ENCODE results near the gene DYNC2H1.
A peak's percentile ranks its signal among the peaks of the same experiment; 100 is the strongest.
"Not testable (repeated sequence)": the region's sequence is repeated elsewhere in the genome, so short reads cannot be mapped to it uniquely, and the experiment has no call there.

The DYNC2H1 gene

GRCh38 chr11:103097279-103097678 lies 11.9 kb upstream of the DYNC2H1 start:
- Mint-ChIP-seq H3K9me3 (peaks cover 5% of the 10 kb centered on the region), H3K36me3 (ENCODE audit: low read depth) (peaks cover 1% of the 10 kb centered on the region), H3K27me3 (ENCODE audit: low read depth) (peaks cover 9% of the 10 kb centered on the region)

GRCh38 chr11:103109818-103110388 lies 677 bp downstream of the DYNC2H1 start:
- H3K9me3 Mint-ChIP-seq: no peaks in the 10 kb centered on the region
- peak overlapping the region; percentile 92 for H3K27ac Mint-ChIP-seq
- peak overlapping the region; percentile 99 for H3K4me3 Mint-ChIP-seq
- H3K27me3 Mint-ChIP-seq (ENCODE audit: low read depth): peaks cover 8% of the 10 kb centered on the region
- peaks cover 5% of the 10 kb centered on the region for H3K4me1 Mint-ChIP-seq (ENCODE audit: low read depth)
- no peaks in the 10 kb centered on the region for H3K36me3 Mint-ChIP-seq (ENCODE audit: low read depth)

More at GRCh38 chr11:103097279-103097678, 11.9 kb upstream of the DYNC2H1 start:
- no peak overlapping the region for H3K4me3 Mint-ChIP-seq
- H3K27ac Mint-ChIP-seq: no peak overlapping the region
- H3K4me1 Mint-ChIP-seq (ENCODE audit: low read depth): peaks cover 3% of the 10 kb centered on the region

GRCh38 chr11:103110391-103110790 lies 1.2 kb downstream of the DYNC2H1 start:
- Mint-ChIP-seq H3K27ac (no peak overlapping the region), H3K4me3 (peak overlapping the region; percentile 99), H3K27me3 (ENCODE audit: low read depth) (peaks cover 8% of the 10 kb centered on the region)

GRCh38 chr11:103111400-103111799 lies 2.2 kb downstream of the DYNC2H1 start:
- no peaks in the 10 kb centered on the region for H3K36me3 Mint-ChIP-seq (ENCODE audit: low read depth)
- peaks cover 4% of the 10 kb centered on the region for H3K27me3 Mint-ChIP-seq (ENCODE audit: low read depth)
- H3K4me1 Mint-ChIP-seq (ENCODE audit: low read depth): peaks cover 5% of the 10 kb centered on the region
- H3K9me3 Mint-ChIP-seq: no peaks in the 10 kb centered on the region
- no peak overlapping the region for H3K4me3 Mint-ChIP-seq
- no peak overlapping the region for H3K27ac Mint-ChIP-seq

More at GRCh38 chr11:103110391-103110790, 1.2 kb downstream of the DYNC2H1 start:
- Mint-ChIP-seq H3K9me3 (no peaks in the 10 kb centered on the region), H3K36me3 (ENCODE audit: low read depth) (no peaks in the 10 kb centered on the region), H3K4me1 (ENCODE audit: low read depth) (peaks cover 5% of the 10 kb centered on the region)

GRCh38 chr11:103112364-103112763 lies 3.1 kb downstream of the DYNC2H1 start:
- Mint-ChIP-seq H3K9me3 (no peaks in the 10 kb centered on the region), H3K36me3 (ENCODE audit: low read depth) (no peaks in the 10 kb centered on the region), H3K4me3 (no peak overlapping the region), H3K27ac (no peak overlapping the region), H3K4me1 (ENCODE audit: low read depth) (peaks cover 5% of the 10 kb centered on the region), H3K27me3 (ENCODE audit: low read depth) (peaks cover 4% of the 10 kb centered on the region)

- Mint-ChIP-seq H3K36me3 (ENCODE audit: low read depth) (no peaks in the 10 kb centered on the region), H3K27me3 (ENCODE audit: low read depth) (no peaks in the 10 kb centered on the region), H3K27ac (no peak overlapping the region), H3K9me3 (no peaks in the 10 kb centered on the region), H3K4me1 (ENCODE audit: low read depth) (no peaks in the 10 kb centered on the region), H3K4me3 (no peak overlapping the region)
Measured at GRCh38 chr11:103114836-103115235, 5.6 kb downstream of the DYNC2H1 start.

- H3K27ac Mint-ChIP-seq: no peak overlapping the region
- no peaks in the 10 kb centered on the region for H3K27me3 Mint-ChIP-seq (ENCODE audit: low read depth)
- no peaks in the 10 kb centered on the region for H3K4me1 Mint-ChIP-seq (ENCODE audit: low read depth)
- H3K4me3 Mint-ChIP-seq: no peak overlapping the region
- no peaks in the 10 kb centered on the region for H3K36me3 Mint-ChIP-seq (ENCODE audit: low read depth)
- H3K9me3 Mint-ChIP-seq: no peaks in the 10 kb centered on the region
Measured at GRCh38 chr11:103125462-103125861, 16.2 kb downstream of the DYNC2H1 start.

GRCh38 chr11:103141986-103142385 lies 32.8 kb downstream of the DYNC2H1 start:
- H3K4me3 Mint-ChIP-seq: not testable (repeated sequence)

GRCh38 chr11:103147627-103148026 lies 38.4 kb downstream of the DYNC2H1 start:
- Mint-ChIP-seq H3K4me3 (no peak overlapping the region), H3K9me3 (no peaks in the 10 kb centered on the region), H3K4me1 (ENCODE audit: low read depth) (no peaks in the 10 kb centered on the region), H3K36me3 (ENCODE audit: low read depth) (no peaks in the 10 kb centered on the region), H3K27me3 (ENCODE audit: low read depth) (no peaks in the 10 kb centered on the region), H3K27ac (no peak overlapping the region)

More at GRCh38 chr11:103141986-103142385, 32.8 kb downstream of the DYNC2H1 start:
- H3K4me1 Mint-ChIP-seq (ENCODE audit: low read depth); H3K36me3 Mint-ChIP-seq (ENCODE audit: low read depth); H3K27me3 Mint-ChIP-seq (ENCODE audit: low read depth); H3K27ac Mint-ChIP-seq; H3K9me3 Mint-ChIP-seq: not testable (repeated sequence)

GRCh38 chr11:103157542-103157941 lies 48.3 kb downstream of the DYNC2H1 start:
- Mint-ChIP-seq H3K27ac (no peak overlapping the region), H3K27me3 (ENCODE audit: low read depth) (no peaks in the 10 kb centered on the region), H3K9me3 (no peaks in the 10 kb centered on the region), H3K4me3 (no peak overlapping the region), H3K36me3 (ENCODE audit: low read depth) (no peaks in the 10 kb centered on the region), H3K4me1 (ENCODE audit: low read depth) (no peaks in the 10 kb centered on the region)

GRCh38 chr11:103164093-103164796 lies 55.0 kb downstream of the DYNC2H1 start:
- Mint-ChIP-seq H3K36me3 (ENCODE audit: low read depth) (no peaks in the 10 kb centered on the region), H3K27me3 (ENCODE audit: low read depth) (no peaks in the 10 kb centered on the region), H3K9me3 (no peaks in the 10 kb centered on the region), H3K27ac (no peak overlapping the region), H3K4me3 (no peak overlapping the region), H3K4me1 (ENCODE audit: low read depth) (no peaks in the 10 kb centered on the region)

- H3K4me3 Mint-ChIP-seq: no peak overlapping the region
- no peaks in the 10 kb centered on the region for H3K36me3 Mint-ChIP-seq (ENCODE audit: low read depth)
- H3K27me3 Mint-ChIP-seq (ENCODE audit: low read depth): no peaks in the 10 kb centered on the region
- no peaks in the 10 kb centered on the region for H3K4me1 Mint-ChIP-seq (ENCODE audit: low read depth)
- H3K27ac Mint-ChIP-seq: no peak overlapping the region
- H3K9me3 Mint-ChIP-seq: no peaks in the 10 kb centered on the region
Measured at GRCh38 chr11:103167166-103167565, 57.9 kb downstream of the DYNC2H1 start.

GRCh38 chr11:103170865-103171264 lies 61.6 kb downstream of the DYNC2H1 start:
- Mint-ChIP-seq H3K9me3 (no peaks in the 10 kb centered on the region), H3K36me3 (ENCODE audit: low read depth) (no peaks in the 10 kb centered on the region)

GRCh38 chr11:103175461-103176129 lies 66.4 kb downstream of the DYNC2H1 start:
- Mint-ChIP-seq H3K9me3 (no peaks in the 10 kb centered on the region), H3K36me3 (ENCODE audit: low read depth) (no peaks in the 10 kb centered on the region), H3K27ac (no peak overlapping the region)

More at GRCh38 chr11:103170865-103171264, 61.6 kb downstream of the DYNC2H1 start:
- Mint-ChIP-seq H3K4me1 (ENCODE audit: low read depth) (no peaks in the 10 kb centered on the region), H3K4me3 (no peak overlapping the region), H3K27ac (no peak overlapping the region), H3K27me3 (ENCODE audit: low read depth) (no peaks in the 10 kb centered on the region)

More at GRCh38 chr11:103175461-103176129, 66.4 kb downstream of the DYNC2H1 start:
- Mint-ChIP-seq H3K27me3 (ENCODE audit: low read depth) (no peaks in the 10 kb centered on the region), H3K4me3 (no peak overlapping the region), H3K4me1 (ENCODE audit: low read depth) (no peaks in the 10 kb centered on the region)
